HCT116 (cell line): Measurements from ENCODE around the gene ABR. TPM values are rescaled to one million over a fixed set of nuclear protein-coding genes. Genes with fewer than 3 reads are reported as not detected.

ENCODE experiments used
- ATAC-seq: fragments of 200-7000 bp; cut with Tn5 transposase; 2 replicates; pipeline ENCODE4 v1.9.1; 2020; ENCODE audit warnings: mild to moderate bottlenecking, moderate library complexity
- BruUV-seq: library from RNA; stranded (reverse); fragments of 400-500 nt; replicated peaks from 2 replicates; lab custom pipeline; 2021; lab: Mats Ljungman, UMichigan
- CTCF ChIA-PET: fragments of 300-600 bp; sonication (Branson Sonifier 250); formaldehyde crosslinking; loops from one replicate; lab custom pipeline; 2021; ENCODE audit warnings: antibody characterized with exemption; lab: Charles Lee
- POLR2A ChIA-PET: fragments of 300-600, 350-600 bp; sonication (Branson Sonifier 250); formaldehyde crosslinking; loops from one replicate; lab custom pipeline; 2021; ENCODE audit warnings: antibody characterized with exemption; lab: Charles Lee
- RAD21 ChIA-PET, 2 experiments: fragments of 300-600 bp; sonication (Branson Sonifier 250); formaldehyde crosslinking; loops; one replicate each; lab custom pipeline; 2023; ENCODE audit warnings: low total read pairs in 2 of 2; ENCODE audit not compliant: uncharacterized antibody in 2 of 2, unreplicated experiment in 2 of 2, low non-redundant PET in 1 of 2; lab: Charles Lee
- DNase-seq: peaks from one replicate; pipeline ENCODE4 v3.0.0-alpha.2; 2010; ENCODE audit warnings: low read depth, low spot score
- H2AFZ ChIP-seq: fragments of 200-600 bp; shearing (Covaris generic), sonication (generic); 2 replicates; pipeline ENCODE4 v1.6.1; 2017; ENCODE audit warnings: low read depth, mixed run types, mixed read lengths, antibody characterized with exemption, low read length; ENCODE audit not compliant: poor library complexity, severe bottlenecking
- H3K27ac ChIP-seq: 2 replicates; pipeline ENCODE4 v1.5.1; 2012; ENCODE audit warnings: low read depth, low read length
- H3K27me3 ChIP-seq: fragments of 200-600 bp; sonication (generic); 2 replicates; pipeline ENCODE4 v1.6.1; 2016; ENCODE audit warnings: mixed run types, low read length, mixed read lengths; ENCODE audit not compliant: insufficient read depth
- H3K36me3 ChIP-seq, 2 experiments: fragments of 200-500 bp in 1 of 2; fragments of 200-600 bp in 1 of 2; sonication (Bioruptor generic) in 1 of 2; sonication (generic) in 1 of 2; 2 replicates each; pipeline versions ENCODE4 v1.5.1 to v1.6.1; 2014 to 2016; ENCODE audit warnings: low read length in 2 of 2, inconsistent platforms in 1 of 2, mixed read lengths in 1 of 2, mixed run types in 1 of 2; ENCODE audit not compliant: insufficient read depth in 2 of 2, control insufficient read depth in 1 of 2
- H3K4me1 ChIP-seq, 2 experiments: fragments of 200-600 bp in 1 of 2; sonication (generic) in 1 of 2; 2 replicates each; pipeline versions ENCODE4 v1.5.1 to v1.6.1; 2012 to 2017; ENCODE audit warnings: low read length in 2 of 2, inconsistent platforms in 1 of 2, mild to moderate bottlenecking in 1 of 2, mixed read lengths in 1 of 2, mixed run types in 1 of 2, moderate library complexity in 1 of 2; ENCODE audit not compliant: insufficient read depth in 2 of 2, control insufficient read depth in 1 of 2
- H3K4me2 ChIP-seq: fragments of 200-600 bp; sonication (generic); 2 replicates; pipeline ENCODE4 v1.6.1; 2017; ENCODE audit warnings: mixed run types, low read length, mixed read lengths
- H3K4me3 ChIP-seq, 2 experiments: fragments of 200-600 bp in 1 of 2; sonication (generic) in 1 of 2; replicated peaks in 1 of 2; 2 replicates each; pipeline ENCODE4 v1.5.1; 2011 to 2016; ENCODE audit warnings: low read length in 2 of 2, control low read depth in 1 of 2, low read depth in 1 of 2, mild to moderate bottlenecking in 1 of 2, mixed read lengths in 1 of 2, mixed run types in 1 of 2
- H3K79me2 ChIP-seq: fragments of 200-600 bp; sonication (generic); 2 replicates; pipeline ENCODE4 v1.6.1; 2017; ENCODE audit warnings: mild to moderate bottlenecking, mixed run types, low read length, moderate library complexity, mixed read lengths; ENCODE audit not compliant: insufficient read depth
- H3K9ac ChIP-seq: fragments of 200-600 bp; sonication (generic); 2 replicates; pipeline ENCODE4 v1.6.1; 2016; ENCODE audit warnings: low read length, mixed read lengths
- H3K9me2 ChIP-seq: fragments of 200-600 bp; sonication (generic), shearing (Covaris generic); 2 replicates; pipeline ENCODE4 v1.6.1; 2017; ENCODE audit warnings: mixed run types, mild to moderate bottlenecking, moderate library complexity; ENCODE audit not compliant: insufficient read depth
- H3K9me3 ChIP-seq, 2 experiments: fragments of 200-500 bp in 1 of 2; fragments of 200-600 bp in 1 of 2; sonication (Bioruptor generic) in 1 of 2; sonication (generic) in 1 of 2; 2 replicates each; pipeline ENCODE4 v1.6.1; 2014 to 2017; ENCODE audit warnings: low read length in 2 of 2, mixed read lengths in 2 of 2, inconsistent platforms in 1 of 2, low read depth in 1 of 2, mild to moderate bottlenecking in 1 of 2, mixed run types in 1 of 2, moderate library complexity in 1 of 2; ENCODE audit not compliant: control insufficient read depth in 1 of 2, insufficient read depth in 1 of 2
- H4K20me1 ChIP-seq: fragments of 200-600 bp; sonication (generic), shearing (Covaris generic); 2 replicates; pipeline ENCODE4 v1.6.1; 2017; ENCODE audit warnings: mixed run types, mild to moderate bottlenecking, moderate library complexity; ENCODE audit not compliant: insufficient read depth
- CEBPB ChIP-seq: IDR thresholded peaks from 2 replicates; pipeline ENCODE4 v1.6.1; 2012; ENCODE audit warnings: low read depth
- EGR1 ChIP-seq: IDR thresholded peaks from 2 replicates; pipeline ENCODE4 v1.6.1; 2012; ENCODE audit warnings: low read depth
- ELF1 ChIP-seq: IDR thresholded peaks from 2 replicates; pipeline ENCODE4 v1.6.1; 2012; ENCODE audit warnings: low read depth, borderline replicate concordance
- EZH2 ChIP-seq: fragments of 200-600 bp; sonication (generic); IDR thresholded peaks from 2 replicates; pipeline ENCODE4 v1.6.1; 2017; ENCODE audit warnings: antibody characterized with exemption, mixed run types
- EZH2phosphoT487 ChIP-seq: fragments of 200-600 bp; IDR thresholded peaks from 2 replicates; pipeline ENCODE4 v1.6.1; 2018; ENCODE audit warnings: antibody characterized with exemption, borderline replicate concordance
- FOSL1 ChIP-seq: IDR thresholded peaks from 2 replicates; pipeline ENCODE4 v1.6.1; 2012; ENCODE audit warnings: low read depth
- JUND ChIP-seq: IDR thresholded peaks from 2 replicates; pipeline ENCODE4 v1.6.1; 2012
- POLR2A ChIP-seq: IDR thresholded peaks from 2 replicates; pipeline ENCODE4 v1.7.0; 2011; ENCODE audit warnings: borderline replicate concordance; ENCODE audit not compliant: insufficient read depth, insufficient read length; ENCODE audit errors: extremely low read depth
- POLR2AphosphoS5 ChIP-seq: IDR thresholded peaks from 2 replicates; pipeline ENCODE4 v1.6.1; 2011; ENCODE audit warnings: mild to moderate bottlenecking, low read depth, low read length, moderate library complexity
- RAD21 ChIP-seq: IDR thresholded peaks from 2 replicates; pipeline ENCODE4 v1.6.1; 2012; ENCODE audit warnings: low read depth, mild to moderate bottlenecking
- SIN3A ChIP-seq: IDR thresholded peaks from 2 replicates; pipeline ENCODE4 v1.6.1; 2012; ENCODE audit warnings: low read depth
- SP1 ChIP-seq: IDR thresholded peaks from 2 replicates; pipeline ENCODE4 v1.6.1; 2012; ENCODE audit warnings: low read depth
- SRF ChIP-seq: IDR thresholded peaks from 2 replicates; pipeline ENCODE4 v1.6.1; 2012; ENCODE audit warnings: low read depth
- TCF7L2 ChIP-seq: IDR thresholded peaks from 2 replicates; pipeline ENCODE4 v1.7.0; 2011; ENCODE audit warnings: borderline replicate concordance, inconsistent platforms; ENCODE audit not compliant: insufficient read depth, insufficient read length; ENCODE audit errors: extremely low read depth
- YY1 ChIP-seq: IDR thresholded peaks from 2 replicates; pipeline ENCODE4 v1.6.1; 2011; ENCODE audit warnings: low read length, low read depth, moderate library complexity, mild to moderate bottlenecking; ENCODE audit not compliant: insufficient replicate concordance; ENCODE audit errors: extremely low read depth
- ZFX ChIP-seq: fragments of 450-650 bp; IDR thresholded peaks from 2 replicates; pipeline ENCODE4 v1.6.1; 2017
- intact Hi-C: fragments of 100-400 bp; cut with micrococcal nuclease; formaldehyde crosslinking; loops from 2 replicates; pipeline ENCODE4 v1.10.0; 2022
- total RNA-seq: library from RNA; stranded (reverse); gene quantifications from one replicate; pipeline ENCODE4 v1.2.1, GENCODE V29; 2021; ENCODE audit not compliant: unreplicated experiment
- TF ChIP-seq, protein P1 (sequence below): IDR thresholded peaks from 2 replicates; pipeline ENCODE4 v1.6.1; 2012
- TF ChIP-seq, protein P2 (sequence below), 3 experiments: fragments of 200-600 bp in 1 of 3; sonication (generic) in 1 of 3; IDR thresholded peaks in 2 of 3; conservative IDR thresholded peaks in 1 of 3; 2 replicates each; pipeline ENCODE4 v1.5.1; 2012 to 2017; ENCODE audit warnings: low read depth in 2 of 3, low read length in 2 of 3, antibody characterized with exemption in 1 of 3, borderline replicate concordance in 1 of 3, control low read depth in 1 of 3, mild to moderate bottlenecking in 1 of 3, mixed read lengths in 1 of 3, mixed run types in 1 of 3, moderate library complexity in 1 of 3; ENCODE audit not compliant: insufficient read depth in 1 of 3
- TF ChIP-seq, protein P3 (sequence below): IDR thresholded peaks from 2 replicates; pipeline ENCODE4 v1.6.1; 2011; ENCODE audit warnings: mild to moderate bottlenecking, low read length, moderate library complexity; ENCODE audit not compliant: insufficient replicate concordance; ENCODE audit errors: extremely low read depth
- TF ChIP-seq, protein P4 (sequence below): IDR thresholded peaks from 2 replicates; pipeline ENCODE4 v1.6.1; 2012

The ABR gene
- total RNA-seq, 1 experiment from 2014 or later: 58.5 TPM

DNA sequence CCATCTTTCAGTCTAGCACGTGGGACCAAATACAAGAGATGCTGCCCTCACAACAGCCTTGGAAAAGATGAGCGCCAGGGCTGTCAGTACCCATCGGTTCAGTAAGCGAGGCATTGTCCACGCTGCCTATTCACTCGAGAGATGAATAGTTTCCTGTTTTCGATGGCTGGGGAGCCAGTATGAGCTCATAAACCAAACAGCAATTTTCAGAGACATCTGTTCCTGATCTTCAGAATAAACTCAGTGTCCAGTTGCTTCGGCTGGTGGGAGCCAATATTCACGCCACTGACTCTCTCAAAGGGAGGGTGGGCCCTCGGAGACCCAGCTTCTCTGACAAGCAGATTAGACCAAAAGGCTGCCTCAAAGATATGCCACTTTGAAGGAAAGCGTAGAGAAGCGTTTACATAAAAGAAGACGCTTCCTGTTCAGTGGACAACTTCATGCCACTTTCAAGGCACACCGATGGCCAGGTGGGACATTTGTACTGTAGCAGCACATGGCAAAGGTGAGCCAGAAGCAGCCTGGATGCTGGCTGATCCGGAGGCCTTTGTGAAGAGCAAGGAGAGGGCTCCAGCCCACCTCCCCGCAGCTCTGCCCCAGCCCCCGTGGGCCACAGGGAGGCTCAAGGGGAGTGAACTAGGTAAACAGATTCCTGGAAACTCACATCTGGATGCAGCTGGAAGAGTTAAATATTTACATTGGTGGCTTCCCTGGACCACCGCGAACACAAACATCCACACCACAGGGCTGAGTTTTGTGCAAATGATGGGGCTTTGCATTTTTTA, 176.8 kb downstream of the ABR start:
- no TSS peak for BruUV-seq
- H3K9me2 ChIP-seq: no peaks in the 10 kb centered on the region
- no peak overlapping the region for H3K9ac ChIP-seq
- peaks cover 7 to 9% of the 10 kb centered on the region in 2 experiments; a peak in 3 of 4 replicates for H3K4me1 ChIP-seq
- H3K27ac ChIP-seq: no peak overlapping the region
- H3K36me3 ChIP-seq: peaks cover 29 to 33% of the 10 kb centered on the region in 2 experiments
- H3K4me2 ChIP-seq: no peak overlapping the region
- DNase-seq: no peak
- no peaks in the 10 kb centered on the region for H3K9me3 ChIP-seq
- RAD21 ChIA-PET: no interaction called here
- CTCF ChIA-PET: no interaction called here
- TF ChIP-seq RAD21 (no peak), POLR2AphosphoS5 (no peak), CEBPB (no peak), ZFX (no peak), YY1 (no peak), SRF (no peak), SP1 (no peak), EGR1 (no peak), ELF1 (no peak), TCF7L2 (no peak), EZH2phosphoT487 (no peak), EZH2 (no peak), POLR2A (no peak), FOSL1 (no peak), SIN3A (no peak), JUND (no peak)
- TF ChIP-seq, protein P1, sequence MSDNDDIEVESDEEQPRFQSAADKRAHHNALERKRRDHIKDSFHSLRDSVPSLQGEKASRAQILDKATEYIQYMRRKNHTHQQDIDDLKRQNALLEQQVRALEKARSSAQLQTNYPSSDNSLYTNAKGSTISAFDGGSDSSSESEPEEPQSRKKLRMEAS: no peak
- TF ChIP-seq, protein P2, sequence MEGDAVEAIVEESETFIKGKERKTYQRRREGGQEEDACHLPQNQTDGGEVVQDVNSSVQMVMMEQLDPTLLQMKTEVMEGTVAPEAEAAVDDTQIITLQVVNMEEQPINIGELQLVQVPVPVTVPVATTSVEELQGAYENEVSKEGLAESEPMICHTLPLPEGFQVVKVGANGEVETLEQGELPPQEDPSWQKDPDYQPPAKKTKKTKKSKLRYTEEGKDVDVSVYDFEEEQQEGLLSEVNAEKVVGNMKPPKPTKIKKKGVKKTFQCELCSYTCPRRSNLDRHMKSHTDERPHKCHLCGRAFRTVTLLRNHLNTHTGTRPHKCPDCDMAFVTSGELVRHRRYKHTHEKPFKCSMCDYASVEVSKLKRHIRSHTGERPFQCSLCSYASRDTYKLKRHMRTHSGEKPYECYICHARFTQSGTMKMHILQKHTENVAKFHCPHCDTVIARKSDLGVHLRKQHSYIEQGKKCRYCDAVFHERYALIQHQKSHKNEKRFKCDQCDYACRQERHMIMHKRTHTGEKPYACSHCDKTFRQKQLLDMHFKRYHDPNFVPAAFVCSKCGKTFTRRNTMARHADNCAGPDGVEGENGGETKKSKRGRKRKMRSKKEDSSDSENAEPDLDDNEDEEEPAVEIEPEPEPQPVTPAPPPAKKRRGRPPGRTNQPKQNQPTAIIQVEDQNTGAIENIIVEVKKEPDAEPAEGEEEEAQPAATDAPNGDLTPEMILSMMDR (IDR thresholded peaks at IDR 0.05 in 2 of 3, conservative IDR thresholded peaks at IDR 0.05 in 1 of 3; ENCODE audit: borderline replicate concordance in 1 of 3, insufficient read depth in 1 of 3, low read depth in 2 of 3, low read length in 2 of 3): no peak
- TF ChIP-seq, protein P3, sequence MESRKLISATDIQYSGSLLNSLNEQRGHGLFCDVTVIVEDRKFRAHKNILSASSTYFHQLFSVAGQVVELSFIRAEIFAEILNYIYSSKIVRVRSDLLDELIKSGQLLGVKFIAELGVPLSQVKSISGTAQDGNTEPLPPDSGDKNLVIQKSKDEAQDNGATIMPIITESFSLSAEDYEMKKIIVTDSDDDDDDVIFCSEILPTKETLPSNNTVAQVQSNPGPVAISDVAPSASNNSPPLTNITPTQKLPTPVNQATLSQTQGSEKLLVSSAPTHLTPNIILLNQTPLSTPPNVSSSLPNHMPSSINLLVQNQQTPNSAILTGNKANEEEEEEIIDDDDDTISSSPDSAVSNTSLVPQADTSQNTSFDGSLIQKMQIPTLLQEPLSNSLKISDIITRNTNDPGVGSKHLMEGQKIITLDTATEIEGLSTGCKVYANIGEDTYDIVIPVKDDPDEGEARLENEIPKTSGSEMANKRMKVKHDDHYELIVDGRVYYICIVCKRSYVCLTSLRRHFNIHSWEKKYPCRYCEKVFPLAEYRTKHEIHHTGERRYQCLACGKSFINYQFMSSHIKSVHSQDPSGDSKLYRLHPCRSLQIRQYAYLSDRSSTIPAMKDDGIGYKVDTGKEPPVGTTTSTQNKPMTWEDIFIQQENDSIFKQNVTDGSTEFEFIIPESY: no peak
- TF ChIP-seq, protein P4, sequence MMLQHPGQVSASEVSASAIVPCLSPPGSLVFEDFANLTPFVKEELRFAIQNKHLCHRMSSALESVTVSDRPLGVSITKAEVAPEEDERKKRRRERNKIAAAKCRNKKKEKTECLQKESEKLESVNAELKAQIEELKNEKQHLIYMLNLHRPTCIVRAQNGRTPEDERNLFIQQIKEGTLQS: no peak
- TF ChIP-seq, all 23 proteins: peak for 0
- peaks cover 4% of the 10 kb centered on the region; the same call in 1 of the 2 replicates for H4K20me1 ChIP-seq
- ATAC-seq: no peak
- intact Hi-C loops: no loop called here
- H3K79me2 ChIP-seq: peaks cover 24% of the 10 kb centered on the region
- POLR2A ChIA-PET: no interaction called here
- H3K4me3 ChIP-seq: no peak overlapping the region
- no peaks in the 10 kb centered on the region for H3K27me3 ChIP-seq
- no peak overlapping the region for H2AFZ ChIP-seq
